Left renal cortex interstitium (tissue), 4 donors: Measurements from ENCODE around the gene PIP5K1B. TPM values are rescaled to one million over a fixed set of nuclear protein-coding genes. Genes with fewer than 3 reads are reported as not detected.
"Not testable (repeated sequence)": the region's sequence is repeated elsewhere in the genome, so short reads cannot be mapped to it uniquely, and the experiment has no call there.

Source experiments
- DNase-seq, 4 donors: peaks; one replicate each; pipeline ENCODE4 v3.0.0-alpha.2; 2013; ENCODE audit warnings: low read depth in 4 of 4, low spot score in 2 of 4, missing footprints in 1 of 4
- polyA plus RNA-seq, 4 donors: library from polyadenylated mRNA; unstranded; fragments of 120-200 nt; gene quantifications; one replicate each; pipeline ENCODE4 v1.2.1, GENCODE V29; 2013; ENCODE audit not compliant: insufficient read length in 4 of 4

The PIP5K1B gene
- polyA plus RNA-seq, 4 donors = 6.3 to 8.9 (median 6.6) TPM

DNA sequence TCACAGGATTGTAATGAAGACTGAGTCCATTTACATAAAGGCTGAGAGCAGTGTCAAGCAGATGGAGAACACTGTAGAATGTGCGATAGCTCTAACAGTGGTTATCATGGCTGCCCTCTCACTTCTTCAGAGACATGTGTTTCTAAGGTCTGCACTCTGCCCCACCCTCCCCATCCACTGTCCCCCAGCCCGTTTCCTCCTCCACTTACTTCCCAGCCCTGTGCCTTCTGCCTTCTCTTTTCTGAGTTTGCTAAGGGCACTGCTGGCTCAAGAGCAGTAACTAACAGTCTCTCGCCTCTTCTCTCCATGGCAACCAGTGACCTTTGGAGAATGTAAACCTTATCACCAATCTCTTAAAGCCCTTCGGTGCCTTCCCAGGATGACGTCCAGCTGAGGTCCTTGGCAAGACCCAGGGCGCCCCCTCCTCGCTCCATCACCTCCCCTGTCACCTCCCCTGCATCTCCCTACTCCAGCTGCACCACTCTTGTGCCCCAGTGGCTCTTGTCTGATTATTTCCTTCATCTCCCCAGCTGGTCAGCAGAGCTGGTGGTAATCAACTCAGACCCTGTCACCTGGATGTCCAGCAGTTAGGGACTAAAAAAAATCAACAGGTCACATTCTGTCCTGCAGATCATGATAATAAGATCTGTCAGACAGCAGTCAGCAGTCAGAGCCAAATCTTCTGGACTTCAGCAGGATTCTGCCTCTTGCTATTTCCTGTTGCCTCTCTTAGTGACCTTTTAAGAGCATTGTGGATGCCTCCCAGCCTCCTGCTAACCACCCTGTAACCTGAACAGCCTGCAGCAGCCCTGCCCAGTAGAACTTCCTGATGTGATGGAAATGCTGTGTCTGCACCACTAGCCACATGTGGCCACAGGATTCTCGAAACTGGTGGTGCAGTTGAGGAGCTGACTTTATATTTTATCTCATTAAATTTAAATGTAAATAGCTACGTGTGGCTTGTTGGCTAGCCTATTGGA is 339.5 kb downstream of the PIP5K1B start:
- no peak for DNase-seq

DNA sequence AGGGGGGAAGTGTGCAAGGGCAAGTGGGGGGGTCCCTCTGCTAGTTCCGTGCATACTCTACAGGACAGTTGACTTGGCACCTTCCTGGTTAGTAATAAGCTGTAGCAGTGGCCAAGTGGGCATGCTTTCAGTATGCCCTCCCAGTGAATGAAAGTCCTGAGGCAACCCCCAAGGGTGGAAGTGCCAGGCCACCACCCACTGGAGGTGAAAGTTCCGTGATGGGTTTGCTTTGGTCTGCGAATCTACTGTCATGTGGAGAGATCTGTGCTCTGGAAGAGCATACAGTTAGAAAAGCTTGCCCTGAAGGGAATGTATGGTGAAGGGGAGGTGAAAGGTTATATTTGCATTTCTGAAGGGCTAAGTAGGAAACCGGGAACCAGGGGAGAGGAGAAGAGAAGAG is 340.8 kb downstream of the PIP5K1B start:
- no peak for DNase-seq

DNA sequence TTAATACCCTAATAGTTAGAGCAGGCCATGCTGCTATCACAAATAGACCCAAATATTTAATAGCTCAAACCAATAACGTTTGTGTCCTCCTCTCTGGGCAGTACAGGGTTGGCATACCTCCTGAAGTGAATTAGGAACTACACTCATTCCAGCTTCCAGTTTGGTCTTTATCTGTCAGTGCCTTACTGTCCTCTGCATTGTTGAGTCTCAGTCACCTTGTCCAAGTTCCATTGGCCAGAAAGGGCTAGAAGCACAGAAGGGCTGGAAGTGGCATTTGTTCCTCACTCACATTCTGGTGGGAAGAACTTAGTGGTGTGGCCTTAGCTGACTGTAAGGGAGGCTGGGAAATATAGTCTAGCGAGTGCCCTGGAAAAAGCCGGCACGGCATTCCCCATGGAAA is 341.7 kb downstream of the PIP5K1B start:
- DNase-seq = no peak

GRCh38 chr9:69047371-69047770 is 342.3 kb downstream of the PIP5K1B start:
- DNase-seq = no peak

DNA sequence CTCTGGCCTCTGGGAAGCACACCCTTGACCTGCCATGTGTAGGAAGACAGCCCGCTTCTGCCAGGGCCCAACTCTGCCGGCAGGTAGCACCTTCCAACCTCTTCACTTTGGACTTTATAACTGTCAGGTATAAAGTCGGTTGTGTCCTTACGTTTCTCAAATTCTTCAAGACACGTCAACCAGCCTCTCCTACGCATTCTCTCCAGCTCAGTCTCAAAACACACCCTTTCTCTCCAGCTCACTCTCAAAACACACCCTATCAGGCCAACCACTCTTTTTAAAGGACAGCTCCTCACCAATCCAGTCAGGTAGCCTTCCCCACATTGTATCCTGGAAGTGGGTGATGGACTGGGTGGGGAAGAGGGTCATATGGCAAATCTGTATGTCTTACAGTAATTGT is 344.1 kb downstream of the PIP5K1B start:
- DNase-seq = no peak

- DNase-seq = not testable (repeated sequence)
These were observed 345.9 kb downstream of the PIP5K1B start for GRCh38 chr9:69050936-69051335.

GRCh38 chr9:69054989-69055388 is 349.9 kb downstream of the PIP5K1B start:
- DNase-seq = no peak

- no peak for DNase-seq
These were observed 351.3 kb downstream of the PIP5K1B start for GRCh38 chr9:69056191-69056815.

- DNase-seq = no peak
These were observed 353.1 kb downstream of the PIP5K1B start for GRCh38 chr9:69058101-69058500.

Other genes starting within 250 kb of the PIP5K1B start
- 10 to 100 TPM in 1 of 4 donors, 1 to 10 TPM in 3; 6.1 to 10.1 (median 7.9) TPM for gene TMEM252, start 164.4 kb upstream of the PIP5K1B start, polyA plus RNA-seq